Kidney epithelial cell (primary cell): Measurements from ENCODE around the gene PARK7. TPM values are rescaled to one million over a fixed set of nuclear protein-coding genes. Genes with fewer than 3 reads are reported as not detected.

Experiments
- DNase-seq: peaks from one replicate; pipeline ENCODE4 v3.0.0-alpha.2; 2010; ENCODE audit warnings: low read depth
- H3K27me3 ChIP-seq: 2 replicates; pipeline ENCODE4 v1.6.0; 2011; ENCODE audit warnings: low read length; ENCODE audit not compliant: control insufficient read depth, insufficient read depth
- H3K36me3 ChIP-seq: 2 replicates; pipeline ENCODE4 v1.5.1; 2011; ENCODE audit warnings: low read length; ENCODE audit not compliant: control insufficient read depth, insufficient read depth
- H3K4me3 ChIP-seq: 2 replicates; pipeline ENCODE4 v1.5.1; 2011; ENCODE audit warnings: low read depth, mild to moderate bottlenecking, control low read depth, low read length
- CTCF ChIP-seq: IDR thresholded peaks from 2 replicates; pipeline ENCODE4 v1.5.1; 2011; ENCODE audit warnings: mild to moderate bottlenecking, moderate library complexity, low read length, control low read depth, inconsistent platforms; ENCODE audit not compliant: insufficient read depth, poor library complexity, severe bottlenecking
- total RNA-seq: library from RNA; depleted of rRNA; stranded (reverse); fragments of >200 nt; gene quantifications from 2 replicates; pipeline ENCODE4 v1.2.3, GENCODE V29; 2015

PARK7 gene
- total RNA-seq, 1 donor from 2014 or later: 228 TPM

DNA sequence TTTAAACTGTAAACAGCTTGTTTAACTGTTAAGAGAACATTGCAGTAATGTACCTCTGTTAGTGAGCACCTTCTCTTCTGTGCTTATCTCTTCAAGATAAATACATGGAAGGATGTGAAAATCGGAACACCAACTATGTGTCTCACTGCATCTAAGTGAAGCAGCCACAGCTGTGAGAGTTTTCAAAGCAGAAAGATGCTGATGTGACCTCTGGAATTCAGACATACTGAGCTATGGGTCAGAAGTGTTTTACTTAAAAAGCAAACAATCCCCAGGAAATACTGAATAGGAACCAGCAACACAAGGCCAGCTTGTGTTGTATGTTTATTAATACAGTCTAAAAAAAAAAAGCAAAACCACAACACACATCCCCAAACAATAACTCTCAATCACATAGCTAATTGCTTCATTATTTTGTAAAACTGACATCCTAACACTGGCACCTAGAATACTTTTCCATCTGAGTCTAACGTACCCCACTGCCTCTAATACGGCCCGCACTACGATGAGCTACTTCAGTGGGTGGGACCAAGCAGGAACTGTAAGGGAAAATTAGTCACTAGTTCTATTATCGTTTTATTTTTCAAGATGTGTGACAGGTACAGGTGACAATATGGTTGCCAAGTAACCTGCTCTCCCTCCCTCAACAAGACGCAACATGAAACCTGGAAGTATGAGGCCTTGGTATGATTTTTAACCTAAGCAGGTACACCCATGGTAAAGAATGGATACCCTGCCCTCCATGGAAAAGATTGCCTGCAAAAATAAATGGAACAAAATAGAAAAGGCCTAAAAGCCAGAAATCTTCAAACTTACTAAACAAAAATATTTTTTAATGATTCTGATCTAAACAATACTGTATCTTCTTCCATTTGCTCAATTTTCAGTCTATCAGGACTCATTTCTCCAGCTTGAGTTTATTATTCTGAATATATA is 50.7 kb downstream of the PARK7 start:
- DNase-seq: no peak
- H3K27me3 ChIP-seq: no peaks in the 10 kb centered on the region
- TF ChIP-seq CTCF: no peak
- H3K36me3 ChIP-seq: peaks cover 10% of the 10 kb centered on the region
- H3K4me3 ChIP-seq: no peak overlapping the region

DNA sequence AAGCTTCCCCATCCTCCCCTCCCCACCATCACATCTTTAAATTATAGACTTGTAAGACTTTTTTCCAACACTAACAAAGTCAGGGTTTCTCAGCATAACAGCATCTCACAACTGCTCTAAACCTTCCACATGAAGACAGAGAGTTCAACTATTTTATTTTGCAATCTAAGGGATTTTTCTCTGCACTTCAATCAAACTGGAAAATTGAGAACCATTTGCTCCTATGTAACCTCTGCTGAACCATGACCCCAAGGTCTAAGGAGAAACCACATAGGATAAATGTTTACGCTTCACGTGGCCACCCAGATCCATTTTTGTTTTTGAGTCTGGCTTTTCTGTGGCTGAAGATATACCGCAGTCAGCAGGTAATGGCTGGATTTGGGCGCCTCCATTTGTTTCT is 51.4 kb downstream of the PARK7 start:
- H3K36me3 ChIP-seq: peaks cover 10% of the 10 kb centered on the region
- H3K27me3 ChIP-seq: no peaks in the 10 kb centered on the region
- no peak for DNase-seq
- H3K4me3 ChIP-seq: no peak overlapping the region
- TF ChIP-seq CTCF: no peak

DNA sequence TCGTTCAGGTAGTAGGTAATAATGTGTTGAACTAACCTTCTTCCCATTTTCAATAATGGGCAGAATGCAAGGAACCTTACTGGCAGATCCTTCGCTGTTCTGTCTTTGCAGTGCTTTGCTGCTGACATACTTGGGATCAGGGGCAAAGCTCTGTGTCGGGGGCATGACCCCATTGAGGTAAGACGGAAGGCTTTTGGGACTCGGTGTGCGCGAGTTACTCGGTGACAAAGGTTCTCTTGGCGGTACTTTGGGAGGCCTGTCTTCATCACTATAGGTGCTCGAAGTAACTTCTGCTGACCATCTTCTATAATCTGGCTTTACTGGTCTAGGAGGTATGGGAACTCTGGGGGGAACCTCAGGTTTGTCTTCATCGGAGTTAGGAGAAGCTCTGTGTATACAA is 51.9 kb downstream of the PARK7 start:
- DNase-seq: no peak
- H3K27me3 ChIP-seq: no peaks in the 10 kb centered on the region
- no peak for TF ChIP-seq CTCF
- peaks cover 10% of the 10 kb centered on the region for H3K36me3 ChIP-seq
- H3K4me3 ChIP-seq: no peak overlapping the region

DNA sequence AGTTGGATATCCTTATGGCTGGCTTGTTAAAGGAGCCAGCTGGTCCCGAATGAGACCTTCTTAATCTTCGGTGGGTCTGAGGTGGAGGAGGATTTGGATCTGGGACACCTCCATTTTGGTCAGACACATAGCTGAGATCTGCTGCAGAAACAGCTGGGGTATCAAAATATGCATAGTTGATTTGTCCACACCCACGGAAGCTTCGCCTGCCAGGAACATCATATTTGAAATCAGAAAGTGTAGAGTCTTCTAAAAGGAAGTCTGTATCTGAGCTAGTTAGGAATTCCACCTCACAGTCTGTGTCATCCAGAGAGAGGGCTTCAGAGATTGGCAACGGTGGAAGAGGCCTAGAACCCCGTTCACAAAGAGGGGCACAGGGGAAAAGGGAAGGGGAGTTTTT is 52.3 kb downstream of the PARK7 start:
- Histone ChIP-seq H3K4me3 (no peak overlapping the region), H3K27me3 (no peaks in the 10 kb centered on the region), H3K36me3 (peaks cover 10% of the 10 kb centered on the region)
- TF ChIP-seq CTCF: no peak
- DNase-seq: no peak

GRCh38 chr1:8014381-8014988 is 53.0 kb downstream of the PARK7 start:
- no peak for TF ChIP-seq CTCF
- Histone ChIP-seq H3K4me3 (no peak overlapping the region), H3K36me3 (peaks cover 10% of the 10 kb centered on the region), H3K27me3 (no peaks in the 10 kb centered on the region)
- no peak for DNase-seq
